Activated naive CD4-positive, alpha-beta T cell treated with anti-CD3 and anti-CD28 coated beads, Interleukin-2, amount 50 U/mL, for 16 hours (primary cell): Measurements from ENCODE around the gene ABI3.
"Not testable (repeated sequence)": the region's sequence is repeated elsewhere in the genome, so short reads cannot be mapped to it uniquely, and the experiment has no call there.

ENCODE experiments used
- DNase-seq: peaks from one replicate; pipeline ENCODE4 v3.0.0-alpha.2; 2020

ABI3 gene

GRCh38 chr17:49210158-49211029 lies at the start of gene ABI3, which contains the start of gene GNGT2:
TSS of gene ABI3 (plus strand) at chr17:49210707. CDS start at chr17:49210725, 18 bp downstream.
TSS of gene GNGT2 (minus strand) at chr17:49210574. CDS start at chr17:49207422, 3,152 bp downstream.
- DNase-seq = peak; percentile 72

- no peak for DNase-seq
These were observed 47.6 kb upstream of the ABI3 start for GRCh38 chr17:49162866-49163265.

GRCh38 chr17:49165143-49165542 lies 45.4 kb upstream of the ABI3 start:
- no peak for DNase-seq

GRCh38 chr17:49168706-49169105 lies 41.8 kb upstream of the ABI3 start:
- no peak for DNase-seq

- DNase-seq = no peak
These were observed 40.3 kb upstream of the ABI3 start for GRCh38 chr17:49170216-49170615.

GRCh38 chr17:49170711-49171110 lies 39.8 kb upstream of the ABI3 start:
- not testable (repeated sequence) for DNase-seq

- DNase-seq = not testable (repeated sequence)
These were observed 34.5 kb upstream of the ABI3 start for GRCh38 chr17:49175978-49176377.

GRCh38 chr17:49180303-49180702 lies 30.2 kb upstream of the ABI3 start:
- DNase-seq = peak; percentile 57

GRCh38 chr17:49180998-49181635 lies 29.4 kb upstream of the ABI3 start:
- DNase-seq = no peak

- no peak for DNase-seq
These were observed 27.2 kb upstream of the ABI3 start for GRCh38 chr17:49183341-49183740.

GRCh38 chr17:49183801-49184200 lies 26.7 kb upstream of the ABI3 start:
- DNase-seq = no peak

GRCh38 chr17:49184522-49184921 lies 26.0 kb upstream of the ABI3 start:
- DNase-seq = not testable (repeated sequence)

- not testable (repeated sequence) for DNase-seq
These were observed 25.1 kb upstream of the ABI3 start for GRCh38 chr17:49185381-49185780.

- no peak for DNase-seq
These were observed 23.2 kb upstream of the ABI3 start for GRCh38 chr17:49187301-49187700.

- DNase-seq = no peak
These were observed 19.6 kb upstream of the ABI3 start for GRCh38 chr17:49190932-49191331.

GRCh38 chr17:49191409-49191916 lies 19.0 kb upstream of the ABI3 start:
- DNase-seq = no peak

GRCh38 chr17:49191917-49192741 lies 18.4 kb upstream of the ABI3 start:
- DNase-seq = peak; percentile 83

- DNase-seq = no peak
These were observed 16.8 kb upstream of the ABI3 start for GRCh38 chr17:49193513-49194296.

- DNase-seq = no peak
These were observed 16.3 kb upstream of the ABI3 start for GRCh38 chr17:49194297-49194607.

- no peak for DNase-seq
These were observed 14.8 kb upstream of the ABI3 start for GRCh38 chr17:49195751-49196150.

GRCh38 chr17:49196520-49196919 lies 14.0 kb upstream of the ABI3 start:
- DNase-seq = no peak

GRCh38 chr17:49197346-49197998 lies 13.0 kb upstream of the ABI3 start:
- DNase-seq = no peak
